CD4-positive, alpha-beta memory T cell (primary cell): Measurements from ENCODE around the gene JARID2. TPM values are rescaled to one million over a fixed set of nuclear protein-coding genes. Genes with fewer than 3 reads are reported as not detected.

Experiments
- CTCF ChIA-PET: fragments of 350-600 bp; sonication (Branson Sonifier 250); formaldehyde crosslinking; loops from one replicate; lab custom pipeline; 2021; ENCODE audit warnings: inconsistent platforms; ENCODE audit not compliant: partially characterized antibody; lab: Charles Lee
- POLR2A ChIA-PET: fragments of 350-600 bp; sonication (Branson Sonifier 250); formaldehyde crosslinking; loops from one replicate; lab custom pipeline; 2021; ENCODE audit not compliant: partially characterized antibody; lab: Charles Lee
- DNase-seq, 5 donors: peaks; one replicate each; pipeline versions ENCODE4 v3.0.0 to v3.0.0-alpha.2; 2020 to 2022; ENCODE audit warnings: mixed read lengths in 1 of 5
- H3K27ac ChIP-seq: one replicate; pipeline ENCODE4 v1.7.0; 2013; ENCODE audit warnings: low read depth, low read length
- H3K27me3 ChIP-seq: 2 replicates; pipeline ENCODE4 v1.7.0; 2013; ENCODE audit warnings: mild to moderate bottlenecking, low read length, moderate library complexity; ENCODE audit not compliant: insufficient read depth
- H3K36me3 ChIP-seq: 2 replicates; pipeline ENCODE4 v1.7.0; 2013; ENCODE audit warnings: mild to moderate bottlenecking, low read length, moderate library complexity; ENCODE audit not compliant: insufficient read depth
- H3K4me1 ChIP-seq: 2 replicates; pipeline ENCODE4 v1.7.0; 2013; ENCODE audit warnings: mild to moderate bottlenecking, low read length, moderate library complexity; ENCODE audit not compliant: insufficient read depth
- H3K4me3 ChIP-seq, 2 donors: one replicate each; pipeline ENCODE4 v1.7.0; 2013; ENCODE audit warnings: low read length in 2 of 2, mild to moderate bottlenecking in 1 of 2
- H3K9me3 ChIP-seq, 2 donors: one replicate each; pipeline ENCODE4 v1.7.0; 2013; ENCODE audit warnings: low read length in 2 of 2, control low read depth in 1 of 2; ENCODE audit not compliant: control insufficient read depth in 1 of 2
- H3K27ac Mint-ChIP-seq, 7 donors: one replicate each; pipeline ENCODE4 v1.8.0; 2020 to 2021; ENCODE audit warnings: mixed read lengths in 7 of 7, mild to moderate bottlenecking in 6 of 7, inconsistent platforms in 3 of 7, moderate library complexity in 3 of 7
- H3K27me3 Mint-ChIP-seq, 2 donors: one replicate each; pipeline ENCODE4 v1.8.0; 2020 to 2021; ENCODE audit warnings: mixed read lengths in 2 of 2
- H3K36me3 Mint-ChIP-seq, 2 donors: one replicate each; pipeline ENCODE4 v1.8.0; 2020 to 2021; ENCODE audit warnings: mixed read lengths in 2 of 2, inconsistent platforms in 1 of 2, mild to moderate bottlenecking in 1 of 2
- H3K4me1 Mint-ChIP-seq, 4 donors: one replicate each; pipeline ENCODE4 v1.8.0; 2020 to 2021; ENCODE audit warnings: mixed read lengths in 4 of 4, mild to moderate bottlenecking in 1 of 4
- H3K4me3 Mint-ChIP-seq, 8 donors: one replicate each; pipeline ENCODE4 v1.8.0; 2020 to 2021; ENCODE audit warnings: mixed read lengths in 8 of 8, mild to moderate bottlenecking in 7 of 8, moderate library complexity in 6 of 8, inconsistent platforms in 3 of 8
- H3K9me3 Mint-ChIP-seq, 8 donors: one replicate each; pipeline ENCODE4 v1.8.0; 2020 to 2021; ENCODE audit warnings: mixed read lengths in 8 of 8, mild to moderate bottlenecking in 5 of 8, inconsistent platforms in 3 of 8, moderate library complexity in 1 of 8
- intact Hi-C: fragments of 100-400 bp; cut with micrococcal nuclease; formaldehyde crosslinking; loops from one replicate; pipeline ENCODE4 v1.15.1; 2023
- polyA plus RNA-seq, 2 donors: library from polyadenylated mRNA; unstranded; fragments of 300-500 nt; fragmentation: Illumina TruSeq; gene quantifications; one replicate each; pipeline ENCODE4 v1.2.3, GENCODE V29; 2021
- total RNA-seq, 2 experiments: library from RNA; stranded (reverse); gene quantifications; one replicate each; pipeline ENCODE4 v1.2.3, GENCODE V29; 2021

Gene JARID2
- total and polyA plus RNA-seq, 4 experiments from 2014 or later: 2.4 to 21.6 (median 16.0) TPM

DNA sequence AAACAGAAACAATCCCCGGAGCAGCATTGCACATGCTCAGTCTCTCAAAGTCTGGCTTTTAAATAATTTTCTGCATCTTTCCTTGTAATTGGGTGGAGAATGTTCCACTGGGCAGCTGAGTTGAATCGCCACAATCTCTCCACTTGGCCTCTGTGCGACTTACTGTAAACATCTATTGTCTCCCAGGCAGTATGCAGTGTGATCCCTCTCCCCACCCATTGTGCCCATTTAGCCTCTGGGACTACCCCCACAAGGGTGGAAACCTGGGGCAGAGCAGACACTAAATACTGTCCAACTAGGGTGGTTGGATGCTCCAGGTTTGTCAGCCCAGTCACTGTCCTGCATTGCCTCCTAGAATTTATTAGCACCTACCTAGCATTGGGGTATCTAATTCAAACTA, 96.2 kb downstream of the JARID2 start:
- H3K4me3 ChIP-seq: no peak overlapping the region
- peaks cover 71% of the 10 kb centered on the region for H3K4me1 ChIP-seq
- no peaks in the 10 kb centered on the region for H3K36me3 Mint-ChIP-seq
- POLR2A ChIA-PET: no interaction called here
- peak overlapping the region in 3 of 8 donors; percentile 48 to 58 (median 51) for H3K4me3 Mint-ChIP-seq
- no peaks in the 10 kb centered on the region for H3K36me3 ChIP-seq
- no peaks in the 10 kb centered on the region for H3K9me3 ChIP-seq
- H3K27me3 Mint-ChIP-seq: no peaks in the 10 kb centered on the region
- peak overlapping the region in 2 of 7 donors; percentile 1 to 39 for H3K27ac Mint-ChIP-seq
- CTCF ChIA-PET: no interaction called here
- intact Hi-C loops: no loop called here
- H3K9me3 Mint-ChIP-seq: no peaks in the 10 kb centered on the region
- no peak overlapping the region for H3K27ac ChIP-seq
- peaks cover 57 to 93% (median 73%) of the 10 kb centered on the region in 4 donors for H3K4me1 Mint-ChIP-seq
- no peaks in the 10 kb centered on the region for H3K27me3 ChIP-seq
- no peak for DNase-seq

DNA sequence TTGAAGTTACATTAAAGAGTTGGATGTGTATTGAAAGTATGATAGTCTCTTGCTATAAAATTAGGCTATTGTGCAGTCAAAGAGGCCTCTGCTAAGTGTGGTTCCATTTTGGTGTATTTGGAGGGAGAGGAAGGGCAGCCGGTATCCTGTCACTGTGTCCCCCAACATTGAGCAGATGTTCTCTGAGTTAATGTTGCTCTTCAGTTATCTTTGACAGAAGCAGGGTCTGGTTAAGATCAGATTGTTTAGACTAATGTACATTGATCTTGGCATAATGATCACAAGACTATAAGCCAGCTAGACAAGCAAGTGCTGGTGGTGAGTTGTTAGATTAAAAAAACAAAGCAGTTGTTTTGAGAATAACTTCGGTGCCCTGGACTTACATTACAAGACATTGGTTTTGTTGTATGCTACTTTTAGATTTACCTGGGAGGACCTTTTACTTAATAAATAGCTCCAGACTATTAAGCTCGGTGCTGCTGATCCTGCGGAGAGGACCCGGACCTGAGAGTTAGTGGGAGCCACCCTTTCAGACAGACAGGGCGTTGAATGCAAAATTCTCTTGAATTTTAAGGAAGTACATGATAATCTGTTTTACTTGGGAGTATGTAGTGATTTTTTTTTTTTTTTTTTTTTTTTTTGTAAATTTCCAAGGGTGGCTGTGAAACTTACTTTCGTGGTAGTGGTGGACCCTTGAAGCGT, 97.8 kb downstream of the JARID2 start:
- ChIA-PET POLR2A (interaction anchor here (0.7 kb wide), 1 partner anchor 8 kb away, joined by 6 read pairs; no protein-coding TSS in a partner anchor), CTCF (no interaction called here)
- DNase-seq: no peak
- Mint-ChIP-seq H3K27me3 (no peaks in the 10 kb centered on the region), H3K4me3 (peak overlapping the region in 5 of 8 donors; percentile 8 to 42 (median 27)), H3K27ac (peak overlapping the region in 1 of 7 donors; percentile 43), H3K4me1 (peaks cover 55 to 85% (median 68%) of the 10 kb centered on the region in 4 donors), H3K9me3 (no peaks in the 10 kb centered on the region), H3K36me3 (no peaks in the 10 kb centered on the region)
- Histone ChIP-seq H3K27me3 (no peaks in the 10 kb centered on the region), H3K36me3 (no peaks in the 10 kb centered on the region), H3K27ac (no peak overlapping the region), H3K4me1 (peaks cover 61% of the 10 kb centered on the region), H3K4me3 (no peak overlapping the region), H3K9me3 (no peaks in the 10 kb centered on the region)
- intact Hi-C loops: no loop called here

DNA sequence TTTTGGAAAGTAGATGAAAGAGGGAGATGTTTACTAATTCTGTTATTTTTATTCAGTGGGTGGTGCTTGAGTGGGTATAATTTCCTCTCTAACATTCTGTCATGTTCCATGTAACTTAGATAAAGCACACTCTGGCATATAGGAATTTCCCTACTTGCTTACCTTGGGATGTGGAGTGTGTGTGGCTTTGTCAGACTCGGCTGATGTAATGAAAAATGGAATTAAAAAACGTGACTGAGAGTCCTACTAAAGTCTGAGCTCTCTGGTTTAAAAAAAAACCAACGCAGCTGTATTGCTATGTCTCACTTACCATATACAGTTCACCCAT, 98.3 kb downstream of the JARID2 start:
- ChIA-PET CTCF (interaction anchor here (1.3 kb wide), 1 partner anchor 97 kb away, joined by 6 read pairs; no protein-coding TSS in a partner anchor), POLR2A (interaction anchor here (0.6 to 0.7 kb wide), 2 partner anchors 9 to 90 kb away, joined by 3 to 6 read pairs; no protein-coding TSS in a partner anchor)
- Mint-ChIP-seq H3K27me3 (no peaks in the 10 kb centered on the region), H3K4me3 (no peak overlapping the region), H3K27ac (no peak overlapping the region), H3K9me3 (no peaks in the 10 kb centered on the region), H3K36me3 (peaks cover 2% of the 10 kb centered on the region in 2 donors), H3K4me1 (peaks cover 53 to 85% (median 66%) of the 10 kb centered on the region in 4 donors)
- intact Hi-C loops: no loop called here
- no peak for DNase-seq
- Histone ChIP-seq H3K27me3 (no peaks in the 10 kb centered on the region), H3K27ac (no peak overlapping the region), H3K9me3 (no peaks in the 10 kb centered on the region), H3K4me1 (peaks cover 61% of the 10 kb centered on the region), H3K36me3 (no peaks in the 10 kb centered on the region), H3K4me3 (no peak overlapping the region)

DNA sequence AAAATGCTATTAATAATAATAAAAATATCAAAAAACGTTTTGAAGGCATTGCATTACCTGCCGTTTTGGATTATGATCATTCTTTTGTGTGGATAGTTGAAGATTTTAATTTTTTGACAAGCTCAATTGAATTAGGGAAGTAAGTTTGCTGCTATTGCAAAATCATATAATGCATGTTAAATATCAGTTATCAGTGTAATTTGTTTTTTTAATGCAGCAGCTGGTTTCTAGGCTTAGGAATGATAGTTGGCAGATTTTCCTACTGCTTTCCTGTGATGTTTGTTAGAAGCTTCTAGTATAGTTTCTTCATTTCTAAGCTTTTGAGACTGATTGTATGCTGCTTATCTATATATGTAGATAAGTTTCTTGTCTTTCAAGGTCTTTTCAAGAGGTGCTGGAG, 99.0 kb downstream of the JARID2 start:
- Mint-ChIP-seq H3K36me3 (peaks cover 3 to 9% of the 10 kb centered on the region in 2 donors), H3K4me3 (no peak overlapping the region), H3K4me1 (peaks cover 54 to 82% (median 63%) of the 10 kb centered on the region in 4 donors), H3K9me3 (no peaks in the 10 kb centered on the region), H3K27me3 (no peaks in the 10 kb centered on the region), H3K27ac (no peak overlapping the region)
- H3K4me3 ChIP-seq: no peak overlapping the region
- intact Hi-C loops: no loop called here
- H3K27me3 ChIP-seq: no peaks in the 10 kb centered on the region
- no peak overlapping the region for H3K27ac ChIP-seq
- no peaks in the 10 kb centered on the region for H3K36me3 ChIP-seq
- H3K9me3 ChIP-seq: no peaks in the 10 kb centered on the region
- H3K4me1 ChIP-seq: peaks cover 58% of the 10 kb centered on the region
- CTCF ChIA-PET: interaction anchor here (1.3 kb wide), 1 partner anchor 96 kb away, joined by 6 read pairs; no protein-coding TSS in a partner anchor
- POLR2A ChIA-PET: interaction anchor here (0.6 kb wide), 1 partner anchor 91 kb away, joined by 3 read pairs; no protein-coding TSS in a partner anchor
- DNase-seq: no peak

DNA sequence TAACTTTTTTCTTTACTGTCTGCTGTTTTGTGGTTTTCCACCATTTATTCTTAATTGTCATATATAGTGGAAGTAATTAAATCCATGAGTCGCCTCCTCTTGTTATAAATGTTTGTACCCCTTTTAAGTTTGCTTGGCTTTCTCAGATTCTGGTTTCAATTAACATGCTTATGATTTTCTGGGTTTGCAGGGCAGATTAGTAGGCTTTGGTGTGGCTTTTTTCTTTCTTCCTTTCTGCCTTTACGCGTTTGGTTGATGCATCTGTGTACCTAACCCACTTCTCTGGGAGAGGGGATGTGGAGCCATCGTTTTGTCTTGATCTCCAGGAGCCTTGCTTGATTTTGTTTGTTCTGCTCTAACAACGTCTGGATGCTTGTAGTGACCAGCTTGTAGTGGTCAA, 100.4 kb downstream of the JARID2 start:
- Mint-ChIP-seq H3K27ac (no peak overlapping the region), H3K4me1 (peaks cover 43 to 79% (median 54%) of the 10 kb centered on the region in 4 donors), H3K36me3 (peaks cover 9 to 11% of the 10 kb centered on the region in 2 donors), H3K9me3 (no peaks in the 10 kb centered on the region), H3K27me3 (no peaks in the 10 kb centered on the region), H3K4me3 (peak overlapping the region in 4 of 8 donors; percentile 5 to 58 (median 23))
- Histone ChIP-seq H3K9me3 (no peaks in the 10 kb centered on the region), H3K27me3 (no peaks in the 10 kb centered on the region), H3K36me3 (no peaks in the 10 kb centered on the region), H3K4me1 (peaks cover 44% of the 10 kb centered on the region), H3K27ac (no peak overlapping the region), H3K4me3 (no peak overlapping the region)
- intact Hi-C loops: no loop called here
- no peak for DNase-seq
- POLR2A ChIA-PET: no interaction called here
- CTCF ChIA-PET: no interaction called here

DNA sequence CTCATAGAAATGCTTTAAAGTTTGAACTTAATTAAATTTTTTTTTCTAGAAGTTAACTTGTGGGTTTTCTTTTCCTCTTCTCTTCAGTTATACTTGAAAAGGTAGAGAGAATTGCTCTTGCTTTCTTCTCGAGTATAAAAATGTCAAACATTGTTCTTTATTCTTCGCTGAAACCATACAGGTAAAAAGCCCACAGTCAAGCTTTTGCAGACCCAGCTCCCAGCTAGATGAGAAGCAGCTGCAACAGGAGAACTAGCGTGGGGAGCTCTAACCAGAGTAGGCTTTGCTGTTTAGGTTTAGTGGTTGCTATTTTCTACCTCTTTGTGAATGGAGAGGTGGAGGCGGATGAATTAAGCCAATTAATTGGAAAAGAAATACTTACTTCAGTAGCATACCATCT, 102.7 kb downstream of the JARID2 start:
- H3K9me3 Mint-ChIP-seq: no peaks in the 10 kb centered on the region
- H3K4me1 Mint-ChIP-seq: peaks cover 45 to 76% (median 60%) of the 10 kb centered on the region in 4 donors
- DNase-seq: no peak
- Histone ChIP-seq H3K36me3 (no peaks in the 10 kb centered on the region), H3K4me3 (no peak overlapping the region), H3K27me3 (no peaks in the 10 kb centered on the region), H3K27ac (no peak overlapping the region), H3K9me3 (no peaks in the 10 kb centered on the region), H3K4me1 (peaks cover 28% of the 10 kb centered on the region)
- intact Hi-C loops: no loop called here
- no peaks in the 10 kb centered on the region for H3K27me3 Mint-ChIP-seq
- H3K4me3 Mint-ChIP-seq: no peak overlapping the region
- CTCF ChIA-PET: no interaction called here
- H3K36me3 Mint-ChIP-seq: peaks cover 10 to 11% of the 10 kb centered on the region in 2 donors
- no peak overlapping the region for H3K27ac Mint-ChIP-seq
- POLR2A ChIA-PET: no interaction called here

DNA sequence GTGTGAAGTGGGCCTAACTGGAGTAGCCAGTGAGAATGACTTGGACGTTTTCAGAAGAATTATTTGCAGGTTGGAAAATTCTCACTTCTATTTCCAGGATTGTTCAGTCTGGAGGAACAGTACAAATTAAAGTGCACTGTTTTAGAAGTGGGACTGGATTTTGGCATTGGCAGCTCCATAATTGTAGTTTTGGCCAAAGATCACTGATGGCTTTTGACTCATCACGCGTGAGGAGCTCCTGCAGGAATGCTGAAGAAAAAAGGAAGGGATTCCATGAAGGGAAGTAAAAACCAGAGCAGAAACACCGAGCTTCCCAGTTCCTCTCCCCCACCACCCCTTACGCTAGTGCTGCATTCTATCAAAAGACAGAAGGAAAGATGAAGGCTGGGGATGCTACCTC, 103.5 kb downstream of the JARID2 start:
- CTCF ChIA-PET: no interaction called here
- intact Hi-C loops: no loop called here
- H3K36me3 Mint-ChIP-seq: peaks cover 10 to 14% of the 10 kb centered on the region in 2 donors
- Histone ChIP-seq H3K36me3 (no peaks in the 10 kb centered on the region), H3K4me1 (peaks cover 20% of the 10 kb centered on the region), H3K9me3 (no peaks in the 10 kb centered on the region), H3K27ac (no peak overlapping the region), H3K27me3 (no peaks in the 10 kb centered on the region), H3K4me3 (no peak overlapping the region)
- peaks cover 42 to 76% (median 59%) of the 10 kb centered on the region in 4 donors for H3K4me1 Mint-ChIP-seq
- H3K27me3 Mint-ChIP-seq: no peaks in the 10 kb centered on the region
- no peak for DNase-seq
- POLR2A ChIA-PET: interaction anchor here (0.5 kb wide), 1 partner anchor 20 kb away, joined by 3 read pairs; no protein-coding TSS in a partner anchor
- H3K4me3 Mint-ChIP-seq: no peak overlapping the region
- H3K9me3 Mint-ChIP-seq: no peaks in the 10 kb centered on the region
- H3K27ac Mint-ChIP-seq: no peak overlapping the region
